Esophagus muscularis mucosa (tissue), 4 donors: ENCODE results near the gene BTBD16. TPM values are rescaled to one million over a fixed set of nuclear protein-coding genes. Genes with fewer than 3 reads are reported as not detected.

Source experiments
- DNase-seq: peaks from one replicate; pipeline ENCODE4 v3.0.0-alpha.2; 2017; ENCODE audit errors: extremely low spot score
- H3K27ac ChIP-seq, 4 donors: fragments of 200-600 bp; sonication (generic); replicated peaks in 1 of 4; 1 replicate in 3 of 4; 2 replicates in 1 of 4; pipeline ENCODE4 v1.5.1; 2016 to 2019; ENCODE audit warnings: mild to moderate bottlenecking in 1 of 4
- H3K27me3 ChIP-seq, 4 donors: fragments of 200-600 bp; sonication (generic); one replicate each; pipeline versions ENCODE4 v1.5.1 to v1.6.0; 2016 to 2019
- H3K36me3 ChIP-seq, 4 donors: fragments of 200-600 bp; sonication (generic); one replicate each; pipeline ENCODE4 v1.5.1; 2016 to 2019
- H3K4me1 ChIP-seq, 4 donors: fragments of 200-600 bp; sonication (generic); one replicate each; pipeline ENCODE4 v1.5.1; 2016 to 2019
- H3K4me3 ChIP-seq, 4 donors: fragments of 200-600 bp; sonication (generic); 1 replicate in 2 of 4; 2 replicates in 2 of 4; pipeline ENCODE4 v1.5.1; 2016 to 2019; ENCODE audit warnings: mild to moderate bottlenecking in 4 of 4, moderate library complexity in 1 of 4
- H3K9me3 ChIP-seq, 4 donors: fragments of 200-600 bp; sonication (generic); 1 replicate in 3 of 4; 2 replicates in 1 of 4; pipeline ENCODE4 v1.5.1; 2016 to 2019
- EP300 ChIP-seq: sonication (generic); formaldehyde crosslinking; IDR thresholded peaks from one replicate; pipeline ENCODE4 v1.6.1; 2017; ENCODE audit warnings: antibody characterized with exemption
- POLR2A ChIP-seq: fragments of 450-650 bp; IDR thresholded peaks from one replicate; pipeline ENCODE4 v1.6.1; 2017; ENCODE audit warnings: antibody characterized with exemption, moderate library complexity, mild to moderate bottlenecking, low read depth
- POLR2AphosphoS5 ChIP-seq, 2 donors: sonication (generic); formaldehyde crosslinking; IDR thresholded peaks; one replicate each; pipeline ENCODE4 v1.6.1; 2017; ENCODE audit warnings: antibody characterized with exemption in 2 of 2
- WGBS: methylation state at CpG from one replicate; pipeline ENCODE4 v1.1.5; 2018; 5-methylcytosine and 5-hydroxymethylcytosine counted together
- intact Hi-C: fragments of 100-400 bp; cut with DNase I; formaldehyde crosslinking; loops from one replicate; pipeline ENCODE4 v1.15.1; 2023
- total RNA-seq, 4 donors: library from RNA; depleted of rRNA; stranded (reverse); fragments of >200 nt; gene quantifications; one replicate each; pipeline versions ENCODE4 v1.1.0 to v1.2.1, GENCODE V29; 2016
- TF ChIP-seq, protein P1 (sequence below), 3 experiments: fragments of 200-600 bp in 2 of 3; fragments of 450-650 bp in 1 of 3; sonication (generic) in 2 of 3; IDR thresholded peaks; one replicate each; pipeline ENCODE4 v1.5.1; 2017 to 2019; ENCODE audit warnings: antibody characterized with exemption in 3 of 3, mild to moderate bottlenecking in 2 of 3, moderate library complexity in 1 of 3

BTBD16 gene
- total RNA-seq, 4 donors from 2014 or later = 0.29 TPM; not detected in 3

DNA sequence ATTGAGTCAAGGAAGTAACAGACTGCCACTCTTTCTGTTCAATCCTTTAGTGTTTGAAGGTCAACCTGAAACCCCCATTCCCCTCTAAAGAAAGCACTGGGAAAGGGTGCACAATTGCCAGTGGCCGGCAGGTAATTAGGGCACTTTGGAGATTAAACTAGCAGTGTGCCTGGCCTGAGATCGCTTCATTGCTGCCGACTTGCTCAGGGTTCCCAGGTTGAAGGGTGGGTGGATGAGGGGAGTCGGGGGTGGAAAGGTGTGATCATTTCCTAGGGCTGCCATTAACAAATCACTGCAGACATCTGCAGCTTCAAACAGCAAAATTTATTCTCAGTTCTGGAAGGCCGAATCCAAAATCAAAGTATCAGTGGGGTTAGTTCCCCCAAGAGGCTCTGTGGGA, 16.3 kb upstream of the BTBD16 start:
- H3K36me3 ChIP-seq = peaks cover 0 to 76% (median 48%) of the 10 kb centered on the region in 4 donors
- H3K27me3 ChIP-seq = no peaks in the 10 kb centered on the region
- H3K4me1 ChIP-seq = peaks cover 4 to 30% (median 24%) of the 10 kb centered on the region in 4 donors
- TF ChIP-seq POLR2AphosphoS5 (IDR thresholded peaks at IDR 0.05) = no peak
- TF ChIP-seq, protein P1, sequence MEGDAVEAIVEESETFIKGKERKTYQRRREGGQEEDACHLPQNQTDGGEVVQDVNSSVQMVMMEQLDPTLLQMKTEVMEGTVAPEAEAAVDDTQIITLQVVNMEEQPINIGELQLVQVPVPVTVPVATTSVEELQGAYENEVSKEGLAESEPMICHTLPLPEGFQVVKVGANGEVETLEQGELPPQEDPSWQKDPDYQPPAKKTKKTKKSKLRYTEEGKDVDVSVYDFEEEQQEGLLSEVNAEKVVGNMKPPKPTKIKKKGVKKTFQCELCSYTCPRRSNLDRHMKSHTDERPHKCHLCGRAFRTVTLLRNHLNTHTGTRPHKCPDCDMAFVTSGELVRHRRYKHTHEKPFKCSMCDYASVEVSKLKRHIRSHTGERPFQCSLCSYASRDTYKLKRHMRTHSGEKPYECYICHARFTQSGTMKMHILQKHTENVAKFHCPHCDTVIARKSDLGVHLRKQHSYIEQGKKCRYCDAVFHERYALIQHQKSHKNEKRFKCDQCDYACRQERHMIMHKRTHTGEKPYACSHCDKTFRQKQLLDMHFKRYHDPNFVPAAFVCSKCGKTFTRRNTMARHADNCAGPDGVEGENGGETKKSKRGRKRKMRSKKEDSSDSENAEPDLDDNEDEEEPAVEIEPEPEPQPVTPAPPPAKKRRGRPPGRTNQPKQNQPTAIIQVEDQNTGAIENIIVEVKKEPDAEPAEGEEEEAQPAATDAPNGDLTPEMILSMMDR (IDR thresholded peaks at IDR 0.05) = no peak
- no peak for TF ChIP-seq EP300
- TF ChIP-seq POLR2A = no peak
- intact Hi-C loops = loop anchor here (5.0 to 10.0 kb wide), 2 partner anchors 108 to 280 kb away; partner anchors contain the start of gene NSMCE4A
- 84% methylated on average over 2 of the region's 5 CpGs for WGBS
- H3K27ac ChIP-seq = peak overlapping the region in 1 of 4 donors; percentile 23
- no peak for DNase-seq
- no peak overlapping the region for H3K4me3 ChIP-seq
- H3K9me3 ChIP-seq = no peaks in the 10 kb centered on the region

GRCh38 chr10:122255509-122256301, 15.4 kb upstream of the BTBD16 start:
- WGBS = 87% methylated on average over 14 of the region's 14 CpGs
- intact Hi-C loops = loop anchor here (5.0 to 10.0 kb wide), 2 partner anchors 108 to 281 kb away; partner anchors contain the start of gene NSMCE4A
- Histone ChIP-seq H3K27me3 (no peaks in the 10 kb centered on the region), H3K36me3 (peaks cover 0 to 68% (median 42%) of the 10 kb centered on the region in 4 donors), H3K27ac (peak overlapping the region in 1 of 4 donors; percentile 23), H3K9me3 (no peaks in the 10 kb centered on the region), H3K4me1 (peaks cover 4 to 30% (median 24%) of the 10 kb centered on the region in 4 donors), H3K4me3 (no peak overlapping the region)
- DNase-seq = no peak
- TF ChIP-seq EP300 (no peak), POLR2A (no peak), POLR2AphosphoS5 (IDR thresholded peaks at IDR 0.05) (no peak)
- TF ChIP-seq, protein P1 (IDR thresholded peaks at IDR 0.05) = no peak

DNA sequence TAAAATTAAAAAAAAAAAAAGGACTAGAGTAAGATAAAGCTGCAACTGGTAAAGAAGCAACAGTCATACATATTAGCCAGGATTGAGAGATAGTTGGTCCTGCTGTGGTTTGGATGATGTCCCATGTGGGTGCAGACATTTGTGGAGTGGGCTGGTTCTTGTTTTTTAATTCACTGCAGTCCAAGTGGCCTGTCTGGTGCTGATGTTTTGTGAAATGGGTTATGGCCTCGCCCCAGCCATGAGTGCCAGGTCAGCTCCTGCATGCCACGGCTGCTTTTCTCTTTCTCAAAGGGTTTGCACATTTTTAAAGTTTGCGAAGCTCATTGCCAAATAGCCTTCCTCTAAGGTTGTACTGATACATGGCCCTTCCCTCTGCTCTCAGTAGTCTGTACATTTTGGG, 14.1 kb upstream of the BTBD16 start:
- no peak for TF ChIP-seq POLR2A
- TF ChIP-seq EP300 = no peak
- TF ChIP-seq, protein P1 (IDR thresholded peaks at IDR 0.05) = no peak
- no peak for TF ChIP-seq POLR2AphosphoS5 (IDR thresholded peaks at IDR 0.05)
- intact Hi-C loops = loop anchor here (5.0 to 10.0 kb wide), 2 partner anchors 110 to 282 kb away; partner anchors contain the start of gene NSMCE4A
- Histone ChIP-seq H3K4me1 (peaks cover 4 to 30% (median 24%) of the 10 kb centered on the region in 4 donors), H3K4me3 (no peak overlapping the region), H3K27me3 (no peaks in the 10 kb centered on the region), H3K27ac (no peak overlapping the region), H3K9me3 (no peaks in the 10 kb centered on the region), H3K36me3 (peaks cover 0 to 57% (median 38%) of the 10 kb centered on the region in 4 donors)
- no peak for DNase-seq
- 95% methylated on average over 3 of the region's 3 CpGs for WGBS

DNA sequence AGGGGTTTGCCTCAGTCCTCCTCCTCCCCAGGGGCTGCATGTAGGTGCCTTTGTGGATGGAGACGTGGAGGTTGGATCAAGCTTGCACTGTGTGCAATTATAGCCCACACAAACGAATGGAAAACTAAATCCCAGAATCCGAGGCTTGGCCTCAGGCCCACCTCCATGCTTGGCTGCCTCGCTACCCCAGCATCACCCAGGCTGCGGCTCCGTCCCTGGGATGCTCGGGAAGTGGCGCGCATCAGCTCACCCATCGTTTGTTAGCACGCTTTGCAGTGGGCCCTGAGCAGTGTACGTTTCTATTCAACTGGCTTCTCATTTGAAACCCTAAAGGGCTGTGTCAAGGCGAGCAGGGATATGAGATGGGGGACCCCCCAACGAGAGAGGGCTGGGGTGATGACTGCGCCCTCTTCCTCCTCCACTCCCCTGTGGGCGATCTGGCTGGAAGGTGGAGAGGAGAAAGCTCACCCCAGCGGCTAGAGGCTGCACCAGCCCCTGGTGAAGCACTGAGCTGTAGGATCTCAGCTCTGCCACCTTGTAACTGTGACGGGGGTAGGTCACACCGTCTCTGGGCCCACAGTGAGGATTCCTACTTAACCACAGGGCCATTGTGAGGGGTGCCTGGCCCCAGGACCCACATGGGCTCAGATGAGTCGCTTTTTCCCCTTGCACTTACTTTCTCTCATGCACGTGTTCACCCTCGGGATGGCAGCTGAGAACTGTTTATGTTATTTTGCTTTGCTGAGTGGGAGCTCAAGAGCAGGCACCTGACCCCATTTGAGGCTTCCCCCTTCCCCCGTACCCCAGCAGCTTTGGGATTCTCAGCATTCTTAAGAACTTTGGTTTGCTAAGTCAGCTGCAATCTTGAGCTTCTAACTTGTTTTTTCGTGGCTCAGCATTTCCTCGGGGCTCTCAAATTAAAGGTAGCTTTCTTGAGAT, 12.7 kb upstream of the BTBD16 start:
- no peaks in the 10 kb centered on the region for H3K27me3 ChIP-seq
- no peak for TF ChIP-seq POLR2A
- TF ChIP-seq EP300 = no peak
- TF ChIP-seq POLR2AphosphoS5 (IDR thresholded peaks at IDR 0.05) = no peak
- TF ChIP-seq, protein P1 (IDR thresholded peaks at IDR 0.05) = no peak
- peaks cover 0 to 4% (median 0%) of the 10 kb centered on the region in 4 donors for H3K9me3 ChIP-seq
- 37% methylated on average over 11 of the region's 25 CpGs for WGBS
- peak overlapping the region; percentile 22 to 66 (median 56) for H3K27ac ChIP-seq
- no peak overlapping the region for H3K4me3 ChIP-seq
- no peak for DNase-seq
- H3K4me1 ChIP-seq = peaks cover 4 to 17% (median 13%) of the 10 kb centered on the region in 4 donors
- H3K36me3 ChIP-seq = peaks cover 0 to 51% (median 28%) of the 10 kb centered on the region in 4 donors
- intact Hi-C loops = loop anchor here (5.0 to 10.0 kb wide), 2 partner anchors 111 to 284 kb away; partner anchors contain the start of gene NSMCE4A
